ENCODE results near the gene GPR89A.

GPR89A gene

GRCh38 chr1:145695821-145696629 is 88.2 kb downstream of the GPR89A start:
- Histone ChIP-seq H3K9ac (ENCODE audit: low read length) (no peak overlapping the region), H3K4me1 (ENCODE audit: insufficient read depth, low read length, severe bottlenecking) (no peaks in the 10 kb centered on the region), H3K79me2 (ENCODE audit: insufficient read depth, low read length) (no peaks in the 10 kb centered on the region), H3K27ac (ENCODE audit: low read depth, low read length, poor library complexity, severe bottlenecking) (no peak overlapping the region), H2AFZ (ENCODE audit: low read length) (no peak overlapping the region), H4K20me1 (ENCODE audit: insufficient read depth, low read length) (no peaks in the 10 kb centered on the region), H3K4me3 (ENCODE audit: low read depth, low read length, poor library complexity, severe bottlenecking) (no peak overlapping the region), H3K4me2 (ENCODE audit: low read length) (no peak overlapping the region), H3K9me3 (ENCODE audit: low read length) (no peaks in the 10 kb centered on the region), H3K9me2 (ENCODE audit: low read depth, low read length) (no peaks in the 10 kb centered on the region), H3F3A (ENCODE audit: insufficient read depth, low read length) (no peaks in the 10 kb centered on the region), H3K36me3 (ENCODE audit: insufficient read depth, low read length) (no peaks in the 10 kb centered on the region), H3K27me3 (ENCODE audit: insufficient read depth, low read length) (no peaks in the 10 kb centered on the region)
- TF ChIP-seq EZH2 (IDR thresholded peaks at IDR 0.05; ENCODE audit: borderline replicate concordance, low read length) (no peak), CTCF (IDR thresholded peaks at IDR 0.05; ENCODE audit: low read length) (no peak)

GRCh38 chr1:145696630-145696960 is 88.8 kb downstream of the GPR89A start:
- Histone ChIP-seq H3F3A (ENCODE audit: insufficient read depth, low read length) (no peaks in the 10 kb centered on the region), H2AFZ (ENCODE audit: low read length) (no peak overlapping the region), H3K9ac (ENCODE audit: low read length) (no peak overlapping the region), H3K27ac (ENCODE audit: low read depth, low read length, poor library complexity, severe bottlenecking) (no peak overlapping the region), H4K20me1 (ENCODE audit: insufficient read depth, low read length) (no peaks in the 10 kb centered on the region), H3K79me2 (ENCODE audit: insufficient read depth, low read length) (no peaks in the 10 kb centered on the region), H3K36me3 (ENCODE audit: insufficient read depth, low read length) (no peaks in the 10 kb centered on the region), H3K9me3 (ENCODE audit: low read length) (no peaks in the 10 kb centered on the region), H3K9me2 (ENCODE audit: low read depth, low read length) (no peaks in the 10 kb centered on the region), H3K4me2 (ENCODE audit: low read length) (no peak overlapping the region), H3K4me1 (ENCODE audit: insufficient read depth, low read length, severe bottlenecking) (no peaks in the 10 kb centered on the region), H3K27me3 (ENCODE audit: insufficient read depth, low read length) (no peaks in the 10 kb centered on the region), H3K4me3 (ENCODE audit: low read depth, low read length, poor library complexity, severe bottlenecking) (no peak overlapping the region)
- TF ChIP-seq CTCF (IDR thresholded peaks at IDR 0.05; ENCODE audit: low read length), result no peak
- TF ChIP-seq EZH2 (IDR thresholded peaks at IDR 0.05; ENCODE audit: borderline replicate concordance, low read length), result no peak

- Histone ChIP-seq H3K27me3 (ENCODE audit: insufficient read depth, low read length) (no peaks in the 10 kb centered on the region), H3K36me3 (ENCODE audit: insufficient read depth, low read length) (no peaks in the 10 kb centered on the region), H3F3A (ENCODE audit: insufficient read depth, low read length) (no peaks in the 10 kb centered on the region), H3K9me2 (ENCODE audit: low read depth, low read length) (no peaks in the 10 kb centered on the region), H4K20me1 (ENCODE audit: insufficient read depth, low read length) (no peaks in the 10 kb centered on the region), H3K27ac (ENCODE audit: low read depth, low read length, poor library complexity, severe bottlenecking) (no peak overlapping the region), H3K4me3 (ENCODE audit: low read depth, low read length, poor library complexity, severe bottlenecking) (no peak overlapping the region), H2AFZ (ENCODE audit: low read length) (no peak overlapping the region), H3K9ac (ENCODE audit: low read length) (no peak overlapping the region), H3K4me1 (ENCODE audit: insufficient read depth, low read length, severe bottlenecking) (no peaks in the 10 kb centered on the region), H3K9me3 (ENCODE audit: low read length) (no peaks in the 10 kb centered on the region), H3K79me2 (ENCODE audit: insufficient read depth, low read length) (no peaks in the 10 kb centered on the region), H3K4me2 (ENCODE audit: low read length) (no peak overlapping the region)
- TF ChIP-seq EZH2 (IDR thresholded peaks at IDR 0.05; ENCODE audit: borderline replicate concordance, low read length) (no peak), CTCF (IDR thresholded peaks at IDR 0.05; ENCODE audit: low read length) (no peak)
Measured at GRCh38 chr1:145701306-145701862, 93.6 kb downstream of the GPR89A start.

Data from OCI-LY1 (cell line).